ENCODE measurements around the gene IGFLR1. TPM values are rescaled to one million over a fixed set of nuclear protein-coding genes. Genes with fewer than 3 reads are reported as not detected.
A peak's percentile ranks its signal among the peaks of the same experiment; 100 is the strongest.

IGFLR1 gene
- total and polyA plus RNA-seq, 9 of the 15 experiments (the other 6 are each of a cell fraction or from before 2014, with no cell fraction given), result 1.0 to 14.3 (median 4.6) TPM

- FAIRE-seq (no peak), DNase-seq (ENCODE audit: extremely low read depth in 1 of 4, low spot score in 3 of 4) (no peak), ATAC-seq (no peak)
- no peak overlapping the region for H2AFZ ChIP-seq (ENCODE audit: low read depth, low read length)
- TF ChIP-seq MLLT1 (IDR thresholded peaks at IDR 0.05) (peak in 1 of 2 experiments; percentile 55; a peak in 1 of 4 replicates), ZBTB33 (CRISPR knock-in tag; IDR thresholded peaks at IDR 0.05) (peak; percentile 23; the same call in 1 of the 2 replicates), NCOA2 (IDR thresholded peaks at IDR 0.05; ENCODE audit: partially characterized antibody in 2 of 2) (no peak), ZBTB7A (IDR thresholded peaks at IDR 0.05; ENCODE audit: borderline replicate concordance, control insufficient read depth, low read depth, low read length) (0 out of 2 replicates have a peak, but pooled peaks have one; percentile 15)
- H3K79me2 ChIP-seq (ENCODE audit: control insufficient read depth, insufficient read depth, low read length), result no peaks in the 10 kb centered on the region; the same call in 2 of the 3 replicates
- H3K4me3 ChIP-seq, result no peak overlapping the region
- in situ Hi-C loops (cut with MboI), result no loop called here
- WGBS (ENCODE audit: insufficient coverage, low coverage, missing lambda C conversion rate), result 92% methylated on average over 36 of the region's 37 CpGs
- H3K4me2 ChIP-seq (ENCODE audit: insufficient read depth, low read length), result no peak overlapping the region
- no peaks in the 10 kb centered on the region for H4K20me1 ChIP-seq (replicated peaks; ENCODE audit: control insufficient read depth, insufficient read depth, low read length)
- no peaks in the 10 kb centered on the region for H3K9me1 ChIP-seq (ENCODE audit: control insufficient read depth, insufficient read depth, low read length)
- CTCF ChIA-PET (ENCODE audit: low intra/inter-chr PET ratio), result no interaction called here
- H3K36me3 ChIP-seq (ENCODE audit: control insufficient read depth, insufficient read depth, low read length), result peaks cover 70% of the 10 kb centered on the region; the same call in 2 of the 3 replicates
- no peaks in the 10 kb centered on the region for H3K27me3 ChIP-seq (ENCODE audit: control insufficient read depth in 2 of 2, insufficient read depth in 2 of 2, low read length in 2 of 2)
- TSS peak; percentile 47 for BruUV-seq (replicated peaks)
- peaks cover 15 to 43% of the 10 kb centered on the region in 2 experiments; a peak in 4 of 5 replicates for H3K4me1 ChIP-seq (replicated peaks in 1 of 2; ENCODE audit: control insufficient read depth in 2 of 2, insufficient read depth in 2 of 2, low read length in 2 of 2)
- no peak overlapping the region for H3K27ac ChIP-seq (ENCODE audit: extremely low read depth, low read depth, low read length)
- H3K9me3 ChIP-seq (replicated peaks; ENCODE audit: control insufficient read depth, insufficient read depth, low read depth, low read length), result no peaks in the 10 kb centered on the region
- peak overlapping the region in 1 of 2 experiments; percentile 21; a peak in 1 of 4 replicates for H3K9ac ChIP-seq (ENCODE audit: insufficient read depth in 1 of 2, low read depth in 2 of 2, low read length in 2 of 2)
- POLR2A ChIA-PET, result interaction anchor here (1.4 to 2.7 kb wide), 3 partner anchors 10 to 18 kb away, joined by 5 to 19 read pairs (median 7); no protein-coding TSS in a partner anchor
- intact Hi-C loops (cut with micrococcal nuclease), result no loop called here
These were observed 4.0 kb downstream of the IGFLR1 start for GRCh38 chr19:35738021-35738886.
